Peyer's patch (tissue), 4 donors: ENCODE measurements around the gene CACNA1B.

ENCODE experiments used
- POLR2A ChIP-seq, 2 donors: fragments of 450-650 bp; IDR thresholded peaks; one replicate each; pipeline ENCODE4 v1.5.1; 2017; ENCODE audit warnings: antibody characterized with exemption in 2 of 2, mild to moderate bottlenecking in 2 of 2, moderate library complexity in 2 of 2
- TF ChIP-seq, protein P1 (sequence below), 6 experiments: fragments of 450-650 bp in 4 of 6; fragments of 200-600 bp in 2 of 6; sonication (generic) in 1 of 6; IDR thresholded peaks; one replicate each; pipeline ENCODE4 v1.5.1; 2017 to 2019; ENCODE audit warnings: antibody characterized with exemption in 6 of 6, mild to moderate bottlenecking in 3 of 6, moderate library complexity in 1 of 6

DNA sequence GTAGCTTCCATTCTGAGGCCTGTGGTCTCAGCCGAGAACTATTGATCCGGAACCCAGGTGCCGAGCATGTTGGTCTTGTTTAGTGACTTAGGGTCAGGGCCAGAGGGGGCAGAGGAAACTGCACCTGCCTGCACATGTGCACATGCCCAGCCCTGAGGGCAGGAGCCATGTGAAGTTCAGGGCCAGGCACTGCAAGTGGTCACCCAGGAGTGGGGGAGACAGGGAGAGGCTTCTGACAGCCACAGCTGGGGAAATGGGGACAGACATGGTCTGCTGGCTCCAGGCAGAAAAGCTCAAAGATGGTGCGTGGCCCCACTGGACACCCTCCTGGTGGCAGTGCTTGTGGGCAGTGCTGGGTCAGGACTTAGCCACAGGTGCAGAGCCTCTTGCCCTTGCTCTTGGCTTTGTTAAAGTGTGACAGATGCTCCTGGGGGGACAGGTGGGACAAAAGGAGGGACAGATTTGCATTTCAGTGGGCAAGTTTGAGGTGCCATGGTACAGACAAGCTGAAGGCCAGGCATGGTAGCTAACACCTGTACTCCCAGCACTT, 134.4 kb downstream of the CACNA1B start:
- TF ChIP-seq, protein P1, sequence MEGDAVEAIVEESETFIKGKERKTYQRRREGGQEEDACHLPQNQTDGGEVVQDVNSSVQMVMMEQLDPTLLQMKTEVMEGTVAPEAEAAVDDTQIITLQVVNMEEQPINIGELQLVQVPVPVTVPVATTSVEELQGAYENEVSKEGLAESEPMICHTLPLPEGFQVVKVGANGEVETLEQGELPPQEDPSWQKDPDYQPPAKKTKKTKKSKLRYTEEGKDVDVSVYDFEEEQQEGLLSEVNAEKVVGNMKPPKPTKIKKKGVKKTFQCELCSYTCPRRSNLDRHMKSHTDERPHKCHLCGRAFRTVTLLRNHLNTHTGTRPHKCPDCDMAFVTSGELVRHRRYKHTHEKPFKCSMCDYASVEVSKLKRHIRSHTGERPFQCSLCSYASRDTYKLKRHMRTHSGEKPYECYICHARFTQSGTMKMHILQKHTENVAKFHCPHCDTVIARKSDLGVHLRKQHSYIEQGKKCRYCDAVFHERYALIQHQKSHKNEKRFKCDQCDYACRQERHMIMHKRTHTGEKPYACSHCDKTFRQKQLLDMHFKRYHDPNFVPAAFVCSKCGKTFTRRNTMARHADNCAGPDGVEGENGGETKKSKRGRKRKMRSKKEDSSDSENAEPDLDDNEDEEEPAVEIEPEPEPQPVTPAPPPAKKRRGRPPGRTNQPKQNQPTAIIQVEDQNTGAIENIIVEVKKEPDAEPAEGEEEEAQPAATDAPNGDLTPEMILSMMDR (IDR thresholded peaks at IDR 0.05) = no peak
- TF ChIP-seq POLR2A (IDR thresholded peaks at IDR 0.05) = no peak
